Gastroesophageal sphincter (tissue), 4 donors: ENCODE measurements around the gene LCT. TPM values are rescaled to one million over a fixed set of nuclear protein-coding genes. Genes with fewer than 3 reads are reported as not detected.
"Not testable (repeated sequence)": the region's sequence is repeated elsewhere in the genome, so short reads cannot be mapped to it uniquely, and the experiment has no call there.

Experiments used
- ATAC-seq: fragments of 150-250 bp; one replicate; pipeline ENCODE4 v1.9.1; 2016; ENCODE audit warnings: mild to moderate bottlenecking, moderate library complexity
- H3K27ac ChIP-seq, 4 donors: fragments of 200-600 bp; sonication (generic) in 3 of 4; 1 replicate in 3 of 4; 2 replicates in 1 of 4; pipeline ENCODE4 v1.5.1; 2016 to 2019
- H3K27me3 ChIP-seq: fragments of 200-600 bp; sonication (generic); one replicate; pipeline ENCODE4 v1.5.1; 2019
- H3K36me3 ChIP-seq, 2 donors: fragments of 200-600 bp; sonication (generic); one replicate each; pipeline ENCODE4 v1.5.1; 2019; ENCODE audit warnings: control low read depth in 1 of 2
- H3K4me1 ChIP-seq, 3 donors: fragments of 200-600 bp; sonication (generic); 1 replicate in 2 of 3; 2 replicates in 1 of 3; pipeline ENCODE4 v1.5.1; 2016 to 2019; ENCODE audit warnings: control low read depth in 2 of 3
- H3K4me3 ChIP-seq, 2 donors: fragments of 200-600 bp; sonication (generic); one replicate each; pipeline ENCODE4 v1.5.1; 2019; ENCODE audit warnings: mild to moderate bottlenecking in 1 of 2, moderate library complexity in 1 of 2
- H3K9me3 ChIP-seq, 3 donors: fragments of 200-600 bp; sonication (generic); one replicate each; pipeline ENCODE4 v1.5.1; 2017 to 2019; ENCODE audit warnings: control low read depth in 2 of 3
- CTCF ChIP-seq, 4 experiments: fragments of 200-600 bp in 2 of 4; fragments of 450-650 bp in 2 of 4; sonication (generic) in 1 of 4; IDR thresholded peaks; one replicate each; pipeline ENCODE4 v1.5.1; 2017 to 2019; ENCODE audit warnings: antibody characterized with exemption in 4 of 4, mild to moderate bottlenecking in 2 of 4, moderate library complexity in 2 of 4
- EP300 ChIP-seq: sonication (generic); formaldehyde crosslinking; IDR thresholded peaks from one replicate; pipeline ENCODE4 v1.6.1; 2017; ENCODE audit warnings: antibody characterized with exemption, mild to moderate bottlenecking
- POLR2A ChIP-seq, 2 donors: fragments of 450-650 bp; IDR thresholded peaks; one replicate each; pipeline ENCODE4 v1.6.1; 2017; ENCODE audit warnings: antibody characterized with exemption in 2 of 2, mild to moderate bottlenecking in 2 of 2, moderate library complexity in 1 of 2
- POLR2AphosphoS5 ChIP-seq: sonication (generic); formaldehyde crosslinking; IDR thresholded peaks from one replicate; pipeline ENCODE4 v1.6.1; 2017; ENCODE audit warnings: antibody characterized with exemption
- whole genome bisulfite sequencing, 2 donors: methylation state at CpG; one replicate each; pipeline ENCODE4 v1.1.5; 2018; ENCODE audit warnings: low coverage in 1 of 2; 5-methylcytosine and 5-hydroxymethylcytosine counted together
- total RNA-seq, 4 donors: library from RNA; depleted of rRNA; stranded (reverse); fragments of >200 nt; gene quantifications; one replicate each; pipeline ENCODE4 v1.1.0, GENCODE V29; 2016

The LCT gene
- total RNA-seq, 4 donors from 2014 or later = not detected

GRCh38 chr2:135818937-135819610 is 17.9 kb downstream of the LCT start:
- no peak for ATAC-seq
- Histone ChIP-seq H3K27ac (no peak overlapping the region), H3K4me3 (no peak overlapping the region), H3K36me3 (no peaks in the 10 kb centered on the region), H3K4me1 (no peaks in the 10 kb centered on the region), H3K27me3 (peaks cover 5% of the 10 kb centered on the region), H3K9me3 (peaks cover 0 to 19% (median 0%) of the 10 kb centered on the region in 3 donors)
- no peak for TF ChIP-seq POLR2AphosphoS5
- no peak for TF ChIP-seq POLR2A (IDR thresholded peaks at IDR 0.05)
- no peak for TF ChIP-seq EP300
- no peak for TF ChIP-seq CTCF (IDR thresholded peaks at IDR 0.05)
- WGBS, 2 donors = 64 to 78% methylated on average over 4 of the region's 8 CpGs

GRCh38 chr2:135817951-135818350 is 19.0 kb downstream of the LCT start:
- no peak for TF ChIP-seq POLR2AphosphoS5
- TF ChIP-seq POLR2A (IDR thresholded peaks at IDR 0.05) = no peak
- TF ChIP-seq EP300 = no peak
- no peak for TF ChIP-seq CTCF (IDR thresholded peaks at IDR 0.05)
- 65 to 86% methylated on average over 2 of the region's 4 CpGs for WGBS, 2 donors
- peaks cover 5% of the 10 kb centered on the region for H3K27me3 ChIP-seq
- H3K4me1 ChIP-seq = no peaks in the 10 kb centered on the region
- H3K36me3 ChIP-seq = no peaks in the 10 kb centered on the region
- peaks cover 0 to 8% (median 0%) of the 10 kb centered on the region in 3 donors for H3K9me3 ChIP-seq
- H3K4me3 ChIP-seq = no peak overlapping the region
- H3K27ac ChIP-seq = no peak overlapping the region
- no peak for ATAC-seq

- TF ChIP-seq POLR2AphosphoS5 = no peak
- TF ChIP-seq EP300 = no peak
- no peak for TF ChIP-seq CTCF (IDR thresholded peaks at IDR 0.05)
- TF ChIP-seq POLR2A (IDR thresholded peaks at IDR 0.05) = no peak
- ATAC-seq = no peak
- no CpG with 5 or more reads among the region's 18 CpGs for WGBS, 2 donors
- Histone ChIP-seq H3K27ac (no peak overlapping the region), H3K4me1 (no peaks in the 10 kb centered on the region), H3K4me3 (no peak overlapping the region), H3K9me3 (peaks cover 0 to 3% (median 0%) of the 10 kb centered on the region in 3 donors), H3K36me3 (no peaks in the 10 kb centered on the region), H3K27me3 (peaks cover 5% of the 10 kb centered on the region)
Measured at GRCh38 chr2:135817466-135817865, 19.5 kb downstream of the LCT start.

- no peaks in the 10 kb centered on the region for H3K4me1 ChIP-seq
- H3K36me3 ChIP-seq = no peaks in the 10 kb centered on the region
- WGBS, 2 donors = 7 to 45% methylated on average over 3 of the region's 3 CpGs
- TF ChIP-seq POLR2AphosphoS5 = no peak
- no peak for TF ChIP-seq CTCF (IDR thresholded peaks at IDR 0.05)
- TF ChIP-seq EP300 = no peak
- no peak for TF ChIP-seq POLR2A (IDR thresholded peaks at IDR 0.05)
- no peak overlapping the region for H3K27ac ChIP-seq
- ATAC-seq = no peak
- no peaks in the 10 kb centered on the region for H3K27me3 ChIP-seq
- H3K9me3 ChIP-seq = no peaks in the 10 kb centered on the region
- H3K4me3 ChIP-seq = no peak overlapping the region
Measured at GRCh38 chr2:135815269-135815668, 21.7 kb downstream of the LCT start.

GRCh38 chr2:135812907-135813511 is 24.0 kb downstream of the LCT start:
- TF ChIP-seq EP300 = no peak
- no peak for TF ChIP-seq CTCF (IDR thresholded peaks at IDR 0.05)
- TF ChIP-seq POLR2A (IDR thresholded peaks at IDR 0.05) = no peak
- no peak for TF ChIP-seq POLR2AphosphoS5

GRCh38 chr2:135807874-135808273 is 29.1 kb downstream of the LCT start:
- not testable (repeated sequence) for H3K27ac ChIP-seq, H3K36me3 ChIP-seq, H3K4me3 ChIP-seq, H3K4me1 ChIP-seq, H3K9me3 ChIP-seq, ATAC-seq, H3K27me3 ChIP-seq
- WGBS, 2 donors = 92 to 93% methylated on average over 1 to 3 of the region's 3 CpGs

More at GRCh38 chr2:135812907-135813511, 24.0 kb downstream of the LCT start:
- Histone ChIP-seq H3K27me3 (no peaks in the 10 kb centered on the region), H3K36me3 (no peaks in the 10 kb centered on the region), H3K9me3 (no peaks in the 10 kb centered on the region), H3K4me1 (no peaks in the 10 kb centered on the region), H3K4me3 (no peak overlapping the region), H3K27ac (no peak overlapping the region)
- 75 to 86% methylated on average over 2 of the region's 2 CpGs for WGBS, 2 donors
- ATAC-seq = no peak
